NCI-H187 treated with DMSO at 0.1 percent for 48 hours (cell line): Measurements from ENCODE around the gene TNFRSF12A.
"Not testable (repeated sequence)": the region's sequence is repeated elsewhere in the genome, so short reads cannot be mapped to it uniquely, and the experiment has no call there.

Source experiments
- DNase-seq: peaks from one replicate; lab custom pipeline; 2025; lab: John Stamatoyannopoulos, UW

Gene TNFRSF12A

GRCh38 chr16:3049921-3050481 is 29.8 kb downstream of the TNFRSF12A start:
- no peak for DNase-seq

- DNase-seq: no peak
Measured at GRCh38 chr16:3050487-3050886, 30.3 kb downstream of the TNFRSF12A start.

GRCh38 chr16:3051009-3051408 is 30.8 kb downstream of the TNFRSF12A start:
- no peak for DNase-seq

GRCh38 chr16:3051494-3051893 is 31.3 kb downstream of the TNFRSF12A start:
- DNase-seq: no peak

- not testable (repeated sequence) for DNase-seq
Measured at GRCh38 chr16:3052571-3053329, 32.6 kb downstream of the TNFRSF12A start.

GRCh38 chr16:3053330-3053710 is 33.2 kb downstream of the TNFRSF12A start:
- not testable (repeated sequence) for DNase-seq

- DNase-seq: no peak
Measured at GRCh38 chr16:3054965-3055733, 35.0 kb downstream of the TNFRSF12A start.

GRCh38 chr16:3055734-3056115 is 35.6 kb downstream of the TNFRSF12A start:
- DNase-seq: not testable (repeated sequence)

- DNase-seq: no peak
Measured at GRCh38 chr16:3056336-3057180, 36.4 kb downstream of the TNFRSF12A start.

- DNase-seq: no peak
Measured at GRCh38 chr16:3057181-3058138, 37.3 kb downstream of the TNFRSF12A start.

GRCh38 chr16:3058139-3059030 is 38.2 kb downstream of the TNFRSF12A start:
- DNase-seq: no peak

- no peak for DNase-seq
Measured at GRCh38 chr16:3059041-3059722, 39.0 kb downstream of the TNFRSF12A start.

- no peak for DNase-seq
Measured at GRCh38 chr16:3059723-3060242, 39.6 kb downstream of the TNFRSF12A start.

- no peak for DNase-seq
Measured at GRCh38 chr16:3060339-3061127, 40.4 kb downstream of the TNFRSF12A start.

- DNase-seq: no peak
Measured at GRCh38 chr16:3062553-3062952, 42.4 kb downstream of the TNFRSF12A start.

- DNase-seq: no peak
Measured at GRCh38 chr16:3063625-3064386, 43.6 kb downstream of the TNFRSF12A start.

- no peak for DNase-seq
Measured at GRCh38 chr16:3065069-3065741, 45.0 kb downstream of the TNFRSF12A start, which contains the start of gene IL32. IL32 (plus strand) TSS chr16:3065640; CDS start chr16:3065812, 172 bp downstream.
